ENCODE data around the gene EPGN.

- TF ChIP-seq CTCF (conservative IDR thresholded peaks at IDR 0.05; ENCODE audit: low read length) (no peak), EZH2phosphoT487 (IDR thresholded peaks at IDR 0.05; ENCODE audit: borderline replicate concordance, low read depth, low read length) (no peak)
Measured at GRCh38 chr4:74362347-74362746, 54.1 kb downstream of the EPGN start.

Data from OCI-LY7 (cell line).